ENCODE results near the gene LYZL1. TPM values are rescaled to one million over a fixed set of nuclear protein-coding genes. Genes with fewer than 3 reads are reported as not detected.

The LYZL1 gene
- total RNA-seq, 3 donors from 2014 or later: not detected

GRCh38 chr10:29313071-29313470 is 24.2 kb downstream of the LYZL1 start:
- no peak for ATAC-seq
- TF ChIP-seq CTCF (IDR thresholded peaks at IDR 0.05): no peak
- intact Hi-C loops (cut with DNase I, micrococcal nuclease): no loop called here

GRCh38 chr10:29314726-29315125 is 25.9 kb downstream of the LYZL1 start:
- TF ChIP-seq CTCF (IDR thresholded peaks at IDR 0.05): no peak
- DNase-seq: no peak
- no peak overlapping the region for H3K4me3 ChIP-seq
- H3K9me3 ChIP-seq: no peaks in the 10 kb centered on the region
- H3K36me3 ChIP-seq (ENCODE audit: low read depth): no peaks in the 10 kb centered on the region
- intact Hi-C loops (cut with DNase I, micrococcal nuclease): no loop called here
- no peak for ATAC-seq
- no peaks in the 10 kb centered on the region for H3K4me1 ChIP-seq (ENCODE audit: low read depth)

More at GRCh38 chr10:29313071-29313470, 24.2 kb downstream of the LYZL1 start:
- H3K36me3 ChIP-seq (ENCODE audit: low read depth): no peaks in the 10 kb centered on the region
- H3K9me3 ChIP-seq: no peaks in the 10 kb centered on the region
- H3K4me3 ChIP-seq: no peak overlapping the region
- no peak for DNase-seq
- H3K4me1 ChIP-seq (ENCODE audit: low read depth): no peaks in the 10 kb centered on the region

GRCh38 chr10:29315814-29316213 is 26.9 kb downstream of the LYZL1 start:
- Histone ChIP-seq H3K4me3 (no peak overlapping the region), H3K4me1 (ENCODE audit: low read depth) (no peaks in the 10 kb centered on the region), H3K36me3 (ENCODE audit: low read depth) (no peaks in the 10 kb centered on the region), H3K9me3 (no peaks in the 10 kb centered on the region)
- DNase-seq: no peak
- TF ChIP-seq CTCF (IDR thresholded peaks at IDR 0.05): no peak
- intact Hi-C loops (cut with DNase I, micrococcal nuclease): no loop called here
- no peak for ATAC-seq

- Histone ChIP-seq H3K9me3 (no peaks in the 10 kb centered on the region), H3K4me1 (ENCODE audit: low read depth) (no peaks in the 10 kb centered on the region), H3K36me3 (ENCODE audit: low read depth) (no peaks in the 10 kb centered on the region), H3K4me3 (no peak overlapping the region)
- ATAC-seq: no peak
- DNase-seq: no peak
- no peak for TF ChIP-seq CTCF (IDR thresholded peaks at IDR 0.05)
- intact Hi-C loops (cut with DNase I, micrococcal nuclease): no loop called here
Measured at GRCh38 chr10:29316308-29317026, 27.6 kb downstream of the LYZL1 start.

GRCh38 chr10:29317027-29317420 is 28.2 kb downstream of the LYZL1 start:
- Histone ChIP-seq H3K9me3 (no peaks in the 10 kb centered on the region), H3K4me1 (ENCODE audit: low read depth) (no peaks in the 10 kb centered on the region), H3K36me3 (ENCODE audit: low read depth) (no peaks in the 10 kb centered on the region), H3K4me3 (no peak overlapping the region)
- ATAC-seq (no peak), DNase-seq (no peak)
- TF ChIP-seq CTCF (IDR thresholded peaks at IDR 0.05): no peak
- intact Hi-C loops (cut with DNase I, micrococcal nuclease): no loop called here

Data from mucosa of descending colon (tissue), 3 donors.